Stimulated activated CD8-positive, alpha-beta memory T cell treated with anti-CD3 and anti-CD28 coated beads, Interleukin-15, amount 100 ng/mL, for 4 hours (primary cell): ENCODE measurements around the gene FOXE3.

Source experiments
- DNase-seq, 2 donors: peaks; one replicate each; pipeline ENCODE4 v3.0.0-alpha.2; 2020; ENCODE audit warnings: low read depth in 2 of 2

FOXE3 gene

GRCh38 chr1:47435506-47436303, 19.6 kb downstream of the FOXE3 start:
- no peak for DNase-seq

DNA sequence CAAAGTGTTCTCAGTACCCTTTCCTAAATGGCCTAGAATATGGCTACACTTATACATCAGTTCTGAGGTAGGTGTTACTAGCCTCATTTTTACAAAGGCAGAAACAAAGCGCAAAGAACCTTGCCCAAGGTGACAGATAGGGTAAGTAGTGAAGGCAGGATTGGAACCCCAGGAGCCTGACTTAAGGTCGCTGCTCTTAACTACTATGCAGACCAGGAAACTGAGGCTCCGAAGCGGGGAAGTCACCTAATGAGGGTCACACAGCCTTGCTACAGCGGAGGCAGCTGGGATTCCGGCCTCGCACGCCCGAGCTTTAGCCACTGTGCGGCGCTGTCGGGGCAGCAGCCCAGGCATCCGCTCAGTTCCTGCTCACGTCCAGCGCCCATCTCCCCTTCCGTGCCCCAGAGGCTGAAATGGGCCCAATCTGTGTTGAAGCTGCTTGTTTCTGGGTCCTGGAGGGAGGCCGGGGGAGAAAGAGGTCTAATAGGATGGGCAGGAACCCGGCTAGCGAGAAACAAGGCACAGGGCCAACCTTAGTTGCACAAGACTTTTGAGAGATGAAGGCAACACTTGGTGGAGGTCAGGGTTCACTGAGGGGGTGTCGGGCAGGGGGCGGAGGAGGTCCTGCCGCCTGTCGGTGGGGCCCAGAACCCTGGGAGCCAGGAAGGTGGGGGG, 20.4 kb downstream of the FOXE3 start:
- DNase-seq, result peak; percentile 52 to 55

DNA sequence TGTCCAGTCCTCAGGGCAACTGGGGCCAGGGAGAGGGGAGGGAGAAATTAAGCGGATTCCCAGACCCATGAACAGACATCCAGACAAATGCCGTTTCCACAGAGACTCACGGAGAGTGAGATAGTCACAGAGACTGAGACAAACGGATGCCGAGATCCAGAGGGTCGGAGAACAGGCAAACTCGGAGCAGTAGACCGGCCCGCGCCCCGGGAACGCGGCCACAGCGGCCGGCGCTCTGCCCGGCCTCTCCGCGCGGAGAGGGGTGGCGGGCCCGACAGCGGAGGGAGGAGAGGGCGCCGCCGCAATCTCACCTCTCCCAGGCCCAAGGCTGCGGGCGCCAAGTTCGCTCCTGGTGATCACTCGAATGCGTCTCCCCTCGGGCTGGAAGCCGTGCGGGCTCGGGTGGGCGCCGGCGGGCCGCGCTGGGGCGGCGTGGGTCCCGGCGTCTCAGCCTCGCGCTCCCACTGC, 20.9 kb downstream of the FOXE3 start:
- DNase-seq, result no peak

DNA sequence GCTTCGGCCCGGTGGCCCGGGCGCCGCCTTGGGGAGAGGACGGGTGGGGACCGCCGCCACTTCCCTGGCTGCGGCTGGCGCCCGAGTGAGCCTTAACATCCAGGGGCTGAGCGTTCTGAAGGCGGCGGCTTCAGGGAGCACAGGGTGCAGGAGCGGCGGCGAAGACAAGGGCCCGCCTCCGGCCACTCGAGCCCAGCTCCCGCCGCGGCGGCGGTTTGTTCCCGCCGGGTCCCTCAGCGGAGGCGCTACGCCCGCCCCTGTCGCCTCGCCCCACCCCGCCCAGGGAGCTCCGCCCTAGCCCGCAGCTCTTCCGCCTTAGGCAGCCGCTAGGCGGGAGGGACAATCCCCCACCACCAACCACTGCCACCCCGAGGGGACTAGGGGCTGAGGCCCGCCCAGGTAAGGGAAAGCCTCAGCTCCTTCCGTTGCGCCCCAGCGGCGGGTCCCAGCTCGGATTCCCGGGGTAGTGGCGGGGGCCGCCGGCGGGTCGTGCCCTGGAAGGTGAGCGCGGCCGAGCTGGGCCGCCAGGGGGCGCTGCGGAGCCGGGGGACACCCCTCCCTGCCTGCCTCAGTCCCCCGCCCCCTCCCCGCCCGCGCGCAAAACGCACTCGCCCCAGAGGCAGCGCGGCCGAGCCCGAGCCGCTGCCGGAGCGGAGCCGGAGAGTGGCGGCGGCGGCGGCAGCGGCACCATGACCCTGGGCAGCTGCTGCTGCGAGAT, 21.5 kb downstream of the FOXE3 start, which contains the start of gene FOXD2:
Gene FOXD2, plus strand, starts transcription at position 598 of the 718 bp plus-strand sequence. Its CDS starts 92 bp downstream, at position 690.
- DNase-seq, result peak; percentile 81 to 85

- no peak for DNase-seq
Measured at GRCh38 chr1:47438165-47439016, 22.3 kb downstream of the FOXE3 start.

DNA sequence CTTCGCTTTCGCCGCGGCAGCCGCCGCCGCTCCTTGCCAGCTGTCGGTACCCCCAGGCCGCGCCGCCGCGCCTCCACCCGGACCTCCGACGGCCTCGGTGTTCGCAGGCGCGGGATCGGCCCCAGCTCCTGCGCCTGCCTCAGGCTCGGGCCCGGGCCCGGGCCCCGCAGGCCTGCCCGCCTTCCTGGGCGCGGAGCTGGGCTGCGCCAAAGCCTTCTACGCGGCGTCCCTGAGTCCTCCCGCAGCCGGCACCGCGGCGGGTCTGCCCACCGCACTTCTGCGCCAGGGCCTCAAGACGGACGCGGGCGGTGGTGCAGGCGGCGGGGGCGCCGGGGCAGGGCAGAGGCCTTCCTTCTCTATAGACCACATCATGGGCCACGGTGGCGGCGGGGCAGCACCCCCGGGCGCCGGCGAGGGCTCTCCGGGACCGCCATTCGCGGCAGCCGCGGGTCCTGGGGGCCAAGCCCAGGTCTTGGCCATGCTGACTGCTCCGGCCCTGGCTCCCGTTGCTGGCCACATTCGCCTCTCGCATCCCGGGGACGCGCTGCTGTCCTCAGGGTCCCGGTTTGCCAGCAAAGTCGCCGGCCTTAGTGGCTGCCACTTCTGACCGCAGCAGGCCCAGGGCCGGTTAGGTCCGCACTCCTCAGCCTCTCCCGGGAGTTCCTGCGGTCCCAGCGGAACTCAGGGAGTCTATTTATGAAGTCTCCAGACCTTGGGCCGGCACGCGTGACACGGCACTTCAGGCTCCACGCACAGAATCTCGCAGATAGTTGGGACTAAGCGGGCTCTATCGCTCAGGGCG, 23.1 kb downstream of the FOXE3 start:
- no peak for DNase-seq

- no peak for DNase-seq
Measured at GRCh38 chr1:47439819-47440598, 23.9 kb downstream of the FOXE3 start.

GRCh38 chr1:47440599-47441081, 24.6 kb downstream of the FOXE3 start:
- DNase-seq, result no peak

DNA sequence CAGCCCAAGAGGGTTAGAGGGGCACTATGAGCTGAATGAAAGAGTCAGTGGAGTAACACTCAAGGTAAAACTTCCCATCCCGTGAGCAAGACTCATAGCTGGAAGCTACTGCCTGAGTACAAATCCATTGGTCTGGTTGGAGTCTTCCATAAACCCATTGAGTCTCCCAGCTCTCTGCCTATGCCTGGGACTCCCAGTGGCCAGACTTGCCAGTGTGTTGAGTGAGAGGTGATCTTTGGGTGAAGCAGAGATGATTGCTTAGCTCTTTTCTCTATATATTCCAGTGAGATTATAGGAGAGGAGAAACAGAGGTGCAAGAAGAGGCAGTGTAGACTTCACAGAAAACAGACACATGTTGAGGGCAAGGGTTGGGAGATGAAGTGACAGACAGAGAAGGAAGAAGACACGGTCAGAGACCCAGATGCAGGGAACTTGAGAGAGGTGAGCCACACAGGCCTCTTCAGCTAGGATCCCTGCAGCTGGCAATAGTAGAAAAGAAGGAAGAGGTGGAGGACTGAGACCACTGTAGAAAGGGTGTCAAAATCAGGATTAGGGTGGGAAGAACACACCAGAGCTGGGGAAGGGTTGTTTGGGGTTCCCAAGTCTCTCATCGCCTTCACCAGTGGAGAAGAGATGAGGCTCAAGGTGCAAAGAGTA, 25.5 kb downstream of the FOXE3 start:
- no peak for DNase-seq

GRCh38 chr1:47442202-47442601, 26.1 kb downstream of the FOXE3 start:
- DNase-seq, result no peak

GRCh38 chr1:47442842-47443529, 26.9 kb downstream of the FOXE3 start:
- DNase-seq, result no peak

DNA sequence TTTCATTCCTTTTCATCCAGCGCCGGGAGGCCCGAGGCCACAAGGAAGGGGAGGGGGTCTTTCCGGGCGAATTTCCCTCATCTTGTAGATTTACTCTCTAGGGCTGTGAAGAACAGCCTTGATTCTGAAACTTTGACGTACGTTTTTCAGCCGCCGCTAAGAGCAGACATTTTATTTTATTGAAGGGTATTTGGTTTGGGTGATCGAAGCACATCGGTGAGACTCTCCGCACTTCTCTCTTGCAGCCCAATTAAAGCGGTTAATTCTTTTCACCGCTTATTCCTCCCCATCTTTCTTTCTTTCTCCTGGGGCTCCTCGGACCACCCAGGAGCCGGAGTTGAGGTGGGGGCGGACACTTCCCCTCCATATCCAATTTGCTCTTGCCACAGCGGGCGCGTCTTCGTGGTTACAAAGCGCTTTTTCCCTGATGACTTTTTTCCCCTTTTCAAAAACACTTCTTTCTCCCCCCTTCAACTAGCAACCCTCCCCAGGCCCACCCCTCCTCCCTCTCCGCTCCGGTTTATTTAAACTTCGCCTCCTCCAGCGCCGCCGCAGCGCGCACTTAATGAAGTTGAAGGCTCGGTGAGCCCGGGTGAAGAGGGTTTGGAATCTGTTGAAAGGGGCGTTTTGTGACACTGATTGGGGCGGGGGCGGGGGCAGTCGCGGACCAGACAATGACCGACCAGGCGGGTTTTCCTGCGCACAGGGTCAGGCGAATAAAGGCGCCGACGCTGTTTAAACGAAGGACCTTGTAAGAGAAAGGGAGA, 27.6 kb downstream of the FOXE3 start:
- no peak for DNase-seq

DNA sequence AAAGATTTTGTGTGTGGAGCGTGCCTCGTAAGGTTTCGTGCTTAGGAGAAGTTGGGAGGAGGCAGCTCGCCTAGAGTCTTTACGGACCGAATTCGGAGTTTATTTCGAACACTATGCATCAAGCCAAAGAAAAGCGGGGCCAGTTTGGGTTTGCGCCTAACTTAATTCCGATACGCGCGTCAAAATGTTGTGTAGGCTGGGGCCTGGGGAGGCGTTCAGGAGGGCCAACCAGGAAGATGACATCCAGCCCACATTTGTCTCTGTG, 28.1 kb downstream of the FOXE3 start:
- DNase-seq, result no peak

DNA sequence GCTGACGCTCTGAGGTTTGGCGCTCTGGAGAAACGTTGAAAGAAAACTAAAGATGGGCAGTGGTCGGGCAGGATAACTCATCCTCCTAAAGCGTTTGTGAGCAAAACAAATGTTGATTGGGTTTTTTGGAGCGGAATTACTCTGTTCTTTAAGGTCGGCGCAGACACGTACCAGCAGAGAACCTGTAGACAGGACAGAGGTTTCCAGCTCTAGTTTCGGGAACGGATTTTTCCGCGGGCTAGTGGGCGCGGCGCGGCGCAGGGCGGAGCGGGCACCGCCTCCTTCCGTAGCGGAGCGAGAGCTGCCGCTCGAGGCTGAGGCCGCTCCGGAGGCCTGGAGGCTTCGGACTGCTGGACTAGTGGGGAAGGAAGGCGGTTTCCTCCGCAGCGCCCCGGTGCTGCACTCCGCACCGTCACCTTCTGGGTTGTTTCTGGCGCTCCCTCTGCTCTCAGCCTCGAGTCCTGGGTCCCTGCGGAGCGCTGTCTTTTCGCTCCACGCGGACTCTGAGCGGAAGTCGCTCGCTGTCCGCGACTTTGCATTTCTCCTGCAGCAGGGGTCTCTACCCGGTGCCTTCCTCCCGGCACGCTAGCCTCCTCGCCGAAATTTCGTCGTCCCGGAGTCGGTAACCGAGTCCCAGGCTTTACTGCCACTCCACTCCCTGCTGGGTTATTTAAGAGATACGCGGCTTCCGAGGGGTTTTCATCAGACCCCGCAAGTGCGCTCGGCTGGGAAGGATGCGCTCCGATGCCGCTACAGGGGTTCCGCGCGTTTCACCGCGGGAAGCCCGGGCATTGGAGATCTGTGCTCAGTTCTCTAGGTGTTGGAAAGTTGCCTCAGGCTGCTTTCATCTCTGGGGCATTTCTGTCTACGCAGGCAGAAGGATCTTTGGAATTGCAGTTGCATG, 28.7 kb downstream of the FOXE3 start:
- no peak for DNase-seq

DNA sequence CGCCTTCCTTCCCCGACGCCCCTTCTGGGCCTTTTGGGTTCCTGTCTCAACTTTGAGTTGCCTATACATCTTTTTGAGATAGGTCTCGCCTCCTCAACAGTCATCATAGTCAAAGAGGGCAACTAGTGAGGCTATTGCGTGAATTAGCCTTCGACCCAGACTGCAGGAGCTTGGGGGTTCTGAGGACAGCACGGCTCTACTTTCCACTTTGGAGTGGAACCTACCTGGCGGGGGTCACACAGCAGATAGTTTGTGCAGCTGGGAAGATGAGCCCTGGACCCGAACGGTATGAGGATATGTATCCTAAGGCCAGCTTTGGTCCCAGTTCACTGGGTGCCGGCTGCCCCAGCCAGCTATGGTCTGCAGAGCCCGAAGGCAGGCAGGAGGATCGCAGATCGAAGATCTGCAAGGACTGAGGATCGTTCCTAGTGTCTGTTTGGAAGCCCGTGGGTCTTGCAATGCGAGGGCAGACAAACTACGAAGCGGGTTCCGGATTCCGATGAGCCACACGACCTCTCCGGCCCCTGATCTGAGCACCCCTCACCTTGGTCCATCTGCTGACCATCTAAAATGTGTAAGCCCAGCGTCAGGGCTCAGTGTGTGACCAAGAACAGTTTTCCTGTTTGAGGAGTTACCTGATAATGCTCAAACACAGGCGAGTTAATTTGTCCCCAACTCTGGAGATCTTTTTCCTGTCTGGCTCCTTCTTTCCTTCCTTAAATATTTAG, 29.9 kb downstream of the FOXE3 start:
- DNase-seq, result no peak
